K562 (cell line): Measurements from ENCODE around the gene RALB. TPM values are rescaled to one million over a fixed set of nuclear protein-coding genes. Genes with fewer than 3 reads are reported as not detected.

Source experiments
- ATAC-seq: fragments of 200-7000 bp; cut with Tn5 transposase; 3 replicates; pipeline ENCODE4 v1.9.1; 2020; ENCODE audit warnings: moderate library complexity
- BruUV-seq: library from RNA; stranded (reverse); fragments of 400-500 nt; replicated peaks from 2 replicates; lab custom pipeline; 2021; lab: Mats Ljungman, UMichigan
- CTCF ChIA-PET: fragments of 300-600 bp; formaldehyde crosslinking; extraction: SDS; loops from one replicate; lab custom pipeline; 2021; ENCODE audit warnings: low intra/inter-chr PET ratio; lab: Yijun Ruan, JAX
- POLR2A ChIA-PET: fragments of 300-600, 350-650 bp; sonication (Branson Sonifier 250); formaldehyde crosslinking; extraction: SDS; loops from one replicate; lab custom pipeline; 2021; ENCODE audit warnings: antibody characterized with exemption, inconsistent platforms; lab: Yijun Ruan, JAX
- DNase-seq, 4 experiments: peaks; one replicate each; pipeline versions ENCODE4 v3.0.0 to v3.0.0-alpha.2; 2011 to 2018; ENCODE audit warnings: low spot score in 3 of 4, mixed read lengths in 3 of 4; ENCODE audit errors: extremely low read depth in 1 of 4
- FAIRE-seq: peaks from 2 replicates; lab custom pipeline; 2011; peaks lifted over from hg19 to GRCh38; lab: Jason Lieb, UNC
- H2AFZ ChIP-seq: 2 replicates; pipeline ENCODE4 v1.6.0; 2011; ENCODE audit warnings: low read depth, low read length, control low read depth, inconsistent platforms
- H3K27ac ChIP-seq: fragments of 200-600 bp; 3 replicates; pipeline ENCODE4 v1.8.0; 2011; ENCODE audit warnings: low read depth, mild to moderate bottlenecking, control low read depth, inconsistent platforms, low read length, moderate library complexity, mixed read lengths; ENCODE audit errors: extremely low read depth
- H3K27me3 ChIP-seq, 2 experiments: fragments of 300-600 bp in 1 of 2; 2 replicates in 1 of 2; 3 replicates in 1 of 2; pipeline versions ENCODE4 v1.6.0 to v1.8.0; 2011; ENCODE audit warnings: inconsistent platforms in 2 of 2, low read length in 2 of 2, mild to moderate bottlenecking in 1 of 2, mixed read lengths in 1 of 2, moderate library complexity in 1 of 2; ENCODE audit not compliant: control insufficient read depth in 2 of 2, insufficient read depth in 2 of 2
- H3K36me3 ChIP-seq: fragments of 300-600 bp; 3 replicates; pipeline ENCODE4 v1.8.0; 2011; ENCODE audit warnings: mild to moderate bottlenecking, low read length, inconsistent platforms; ENCODE audit not compliant: control insufficient read depth, insufficient read depth
- H3K4me1 ChIP-seq, 2 experiments: fragments of 200-600 bp in 1 of 2; replicated peaks in 1 of 2; 2 replicates in 1 of 2; 3 replicates in 1 of 2; pipeline versions ENCODE4 v1.5.1 to v1.8.0; 2011; ENCODE audit warnings: inconsistent platforms in 2 of 2, low read length in 2 of 2, mild to moderate bottlenecking in 1 of 2, mixed read lengths in 1 of 2, moderate library complexity in 1 of 2; ENCODE audit not compliant: control insufficient read depth in 2 of 2, insufficient read depth in 2 of 2
- H3K4me2 ChIP-seq: 2 replicates; pipeline ENCODE4 v1.6.1; 2011; ENCODE audit warnings: low read length, control low read depth, inconsistent platforms, mixed read lengths; ENCODE audit not compliant: insufficient read depth
- H3K4me3 ChIP-seq: fragments of 200-600 bp; sonication (generic), shearing (Covaris generic); 2 replicates; pipeline ENCODE4 v1.5.1; 2016; ENCODE audit warnings: control low read depth, inconsistent platforms
- H3K79me2 ChIP-seq: fragments of 200-600 bp; 3 replicates; pipeline ENCODE4 v1.8.0; 2011; ENCODE audit warnings: low read length, inconsistent platforms; ENCODE audit not compliant: control insufficient read depth, insufficient read depth
- H3K9ac ChIP-seq, 2 experiments: 2 replicates each; pipeline versions ENCODE4 v1.6.0 to v1.6.1; 2011; ENCODE audit warnings: low read depth in 2 of 2, low read length in 2 of 2, control low read depth in 1 of 2, inconsistent platforms in 1 of 2, mild to moderate bottlenecking in 1 of 2, mixed read lengths in 1 of 2; ENCODE audit not compliant: insufficient read depth in 1 of 2
- H3K9me1 ChIP-seq: one replicate; pipeline ENCODE4 v1.6.0; 2011; ENCODE audit warnings: inconsistent platforms, mild to moderate bottlenecking, low read length, moderate library complexity; ENCODE audit not compliant: control insufficient read depth, insufficient read depth
- H3K9me3 ChIP-seq: replicated peaks from 2 replicates; pipeline ENCODE4 v1.5.1; 2011; ENCODE audit warnings: low read depth, low read length, inconsistent platforms; ENCODE audit not compliant: control insufficient read depth, insufficient read depth
- H4K20me1 ChIP-seq: replicated peaks from 2 replicates; pipeline ENCODE4 v1.6.1; 2011; ENCODE audit warnings: low read length, inconsistent platforms, mixed read lengths; ENCODE audit not compliant: control insufficient read depth, insufficient read depth
- BRD4 ChIP-seq: fragments of 200-600 bp; sonication (generic); IDR thresholded peaks from 2 replicates; pipeline ENCODE4 v1.6.1; 2017; ENCODE audit warnings: inconsistent platforms
- DDX20 ChIP-seq: fragments of 450-650 bp; IDR thresholded peaks from 2 replicates; pipeline ENCODE4 v1.6.1; 2016; ENCODE audit warnings: missing genetic modification characterization, low read depth, mild to moderate bottlenecking, missing compliant biosample characterization, moderate library complexity
- JUN ChIP-seq, 2 experiments: sonication (generic) in 1 of 2; formaldehyde crosslinking in 1 of 2; IDR thresholded peaks; 2 replicates each; pipeline versions ENCODE4 v1.6.1 to v1.8.0; 2012 to 2022; ENCODE audit warnings: borderline replicate concordance in 2 of 2, mild to moderate bottlenecking in 2 of 2, improper control_type of control experiment in 1 of 2, low read depth in 1 of 2, low read length in 1 of 2, missing genetic modification reagents in 1 of 2
- KDM1A ChIP-seq, 2 experiments: fragments of 450-650 bp; IDR thresholded peaks; 2 replicates each; pipeline ENCODE4 v1.6.1; 2016; ENCODE audit warnings: mild to moderate bottlenecking in 2 of 2
- KLF1 ChIP-seq: fragments of 450-650 bp; IDR thresholded peaks from 2 replicates; pipeline ENCODE4 v1.6.1; 2016; ENCODE audit warnings: missing genetic modification characterization, missing compliant biosample characterization
- SMAD2 ChIP-seq: fragments of 150-350 bp; IDR thresholded peaks from 2 replicates; pipeline ENCODE4 v1.6.1; 2014; ENCODE audit warnings: low read depth, mild to moderate bottlenecking, low read length
- SREBF2 ChIP-seq: sonication (generic); formaldehyde crosslinking; IDR thresholded peaks from 2 replicates; pipeline ENCODE4 v1.4.0; 2020; ENCODE audit warnings: mild to moderate bottlenecking, missing genetic modification reagents
- TCF7L2 ChIP-seq: fragments of 150-350 bp; IDR thresholded peaks from 2 replicates; pipeline ENCODE4 v1.6.1; 2016; ENCODE audit warnings: low read depth, mild to moderate bottlenecking, low read length, moderate library complexity
- XRCC3 ChIP-seq: fragments of 450-650 bp; IDR thresholded peaks from 2 replicates; pipeline ENCODE4 v1.6.1; 2017; ENCODE audit warnings: mild to moderate bottlenecking, moderate library complexity
- ZNF436 ChIP-seq: fragments of 250-450, 450-650 bp; sonication (Bioruptor Pico); formaldehyde crosslinking; IDR thresholded peaks from 2 replicates; pipeline ENCODE4 v1.7.0; 2020; ENCODE audit warnings: mild to moderate bottlenecking
- ZNF507 ChIP-seq: conservative IDR thresholded peaks from 2 replicates; pipeline ENCODE4 v1.6.1; 2017; ENCODE audit warnings: missing genetic modification characterization, missing compliant biosample characterization
- WGBS: fragments of 100-300 bp; shearing (Covaris generic); methylation state at CpG from one replicate; pipeline ENCODE4 v1.1.6; 2016; ENCODE audit warnings: low coverage, mixed read lengths; ENCODE audit not compliant: insufficient coverage; ENCODE audit errors: missing lambda C conversion rate; 5-methylcytosine and 5-hydroxymethylcytosine counted together
- in situ Hi-C: fragments of 300-500 bp; cut with MboI; formaldehyde crosslinking; loops from 4 replicates; pipeline ENCODE4 v1.15.0; 2018; ENCODE audit warnings: inconsistent platforms, mixed read lengths
- intact Hi-C: fragments of 100-400 bp; cut with micrococcal nuclease; formaldehyde crosslinking; loops from 2 replicates; pipeline ENCODE4 v1.14.2; 2022
- polyA plus RNA-seq, 8 experiments: library from polyadenylated mRNA; depleted of rRNA in 4 of 8; stranded (reverse) in 5 of 8; unstranded in 3 of 8; fragments of >200 nt; fragmentation: Nextera tagmentation in 2 of 8; fragmentation: Illumina TruSeq in 1 of 8; extraction: Ambion mirVana in 2 of 8; extraction: Trizol in 1 of 8; gene quantifications; 2 replicates each; pipeline versions ENCODE4 v1.2.1 to v1.2.3, GENCODE V29; 2011 to 2014; ENCODE audit warnings: inconsistent platforms in 1 of 8, missing spikeins in 1 of 8
- total RNA-seq, 7 experiments: library from RNA; depleted of rRNA in 6 of 7; stranded (reverse); fragments of >200 nt in 6 of 7; fragmentation: Illumina TruSeq in 2 of 7; extraction: Trizol in 2 of 7; gene quantifications; 2 replicates each; pipeline versions ENCODE4 v1.2.1 to v1.2.3, GENCODE V29; 2011 to 2021; ENCODE audit warnings: low replicate concordance in 1 of 7
- TF ChIP-seq, protein P1 (sequence below), 2 experiments: fragments of 450-650 bp; IDR thresholded peaks; 2 replicates each; pipeline ENCODE4 v1.6.1; 2016
- TF ChIP-seq, protein P2 (sequence below): sonication (generic); formaldehyde crosslinking; IDR thresholded peaks from 2 replicates; pipeline ENCODE4 v1.8.1; 2023; ENCODE audit warnings: mild to moderate bottlenecking, missing genetic modification reagents
- TF ChIP-seq, protein P3 (sequence below): fragments of 250-450 bp; sonication (Bioruptor Pico); IDR thresholded peaks from 2 replicates; pipeline ENCODE4 v1.8.0; 2022; ENCODE audit warnings: inconsistent platforms
- TF ChIP-seq, protein P4 (sequence below): sonication (generic); formaldehyde crosslinking; IDR thresholded peaks from 2 replicates; pipeline ENCODE4 v1.9.0; 2022; ENCODE audit warnings: mild to moderate bottlenecking, missing genetic modification reagents

The RALB gene
- total and polyA plus RNA-seq, 9 of the 15 experiments (the other 6 are each of a cell fraction or from before 2014, with no cell fraction given), result 14.8 to 65.6 (median 38.4) TPM

DNA sequence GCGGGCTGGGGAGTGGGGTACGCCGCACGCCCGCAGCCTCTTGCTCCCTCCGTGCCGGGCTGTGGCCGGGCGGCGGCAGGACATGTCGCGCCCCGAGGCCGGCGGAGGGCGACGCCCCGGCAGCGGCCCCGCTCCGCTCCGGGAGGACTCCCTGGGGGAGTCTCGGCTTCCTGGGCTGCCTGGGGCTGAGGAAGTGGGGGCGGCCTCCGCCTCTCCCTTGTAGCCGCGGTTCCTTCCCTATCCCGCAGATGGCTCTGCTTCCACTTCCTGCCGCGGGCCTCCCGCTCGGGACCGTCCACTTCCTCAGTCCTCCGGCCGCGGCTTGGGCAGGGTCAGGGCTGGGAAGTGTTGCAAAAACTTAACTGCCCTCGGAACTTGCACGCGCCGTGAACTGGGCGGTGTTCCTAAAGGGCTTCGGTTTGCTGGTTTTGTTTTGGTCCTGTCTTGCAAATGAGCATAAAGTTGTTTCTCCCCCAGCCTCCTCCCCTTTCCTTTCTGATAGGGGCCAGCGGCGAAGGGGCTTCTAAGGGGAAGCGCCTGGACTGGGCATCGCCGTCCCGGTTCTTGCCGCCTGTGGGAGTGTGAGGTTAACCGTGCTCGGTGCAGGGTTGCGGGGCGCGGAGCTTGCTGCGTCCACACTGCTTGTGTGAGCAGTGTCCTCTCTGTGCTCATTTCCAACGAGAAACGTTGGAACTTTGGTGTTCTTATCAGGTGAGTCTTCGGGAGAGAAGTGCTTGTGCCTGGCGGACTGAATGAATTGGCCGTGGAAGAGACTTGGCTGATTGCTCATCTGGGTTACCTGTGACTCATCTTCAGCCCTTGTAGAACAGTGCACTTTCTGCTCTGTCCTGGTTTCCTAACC lies 600 bp downstream of the RALB start:
- Histone ChIP-seq H3K27me3 (no peaks in the 10 kb centered on the region; a peak in 1 of 5 replicates), H3K9me1 (no peaks in the 10 kb centered on the region), H3K27ac (peak overlapping the region; percentile 75), H3K4me3 (peak overlapping the region; percentile 76), H3K9ac (peak overlapping the region; percentile 77 to 93), H4K20me1 (no peaks in the 10 kb centered on the region), H3K4me2 (peak overlapping the region; percentile 94), H2AFZ (peak overlapping the region; percentile 92), H3K79me2 (peaks cover 51% of the 10 kb centered on the region), H3K36me3 (peaks cover 4% of the 10 kb centered on the region; the same call in 2 of the 3 replicates), H3K9me3 (peaks cover 2% of the 10 kb centered on the region; the same call in 1 of the 2 replicates), H3K4me1 (peaks cover 23 to 31% of the 10 kb centered on the region in 2 experiments)
- in situ Hi-C loops, result no loop called here
- peak; percentile 86 for ATAC-seq
- no TSS peak for BruUV-seq
- intact Hi-C loops, result loop anchor here (2.0 kb wide), 2 partner anchors 40 to 60 kb away; no protein-coding TSS in a partner anchor
- ChIA-PET POLR2A (interaction anchor here (0.6 to 3.5 kb wide), 3 partner anchors 9 to 38 kb away, joined by 3 to 15 read pairs (median 5); no protein-coding TSS in a partner anchor), CTCF (interaction anchor here (0.6 kb wide), 1 partner anchor 60 kb away, joined by 4 read pairs; no protein-coding TSS in a partner anchor)
- FAIRE-seq, result peak; percentile 79
- 0% methylated on average over 32 of the region's 60 CpGs for WGBS
- peak; percentile 79 to 87 (median 84) for DNase-seq
- no peak for TF ChIP-seq BRD4
- TF ChIP-seq, protein P1, sequence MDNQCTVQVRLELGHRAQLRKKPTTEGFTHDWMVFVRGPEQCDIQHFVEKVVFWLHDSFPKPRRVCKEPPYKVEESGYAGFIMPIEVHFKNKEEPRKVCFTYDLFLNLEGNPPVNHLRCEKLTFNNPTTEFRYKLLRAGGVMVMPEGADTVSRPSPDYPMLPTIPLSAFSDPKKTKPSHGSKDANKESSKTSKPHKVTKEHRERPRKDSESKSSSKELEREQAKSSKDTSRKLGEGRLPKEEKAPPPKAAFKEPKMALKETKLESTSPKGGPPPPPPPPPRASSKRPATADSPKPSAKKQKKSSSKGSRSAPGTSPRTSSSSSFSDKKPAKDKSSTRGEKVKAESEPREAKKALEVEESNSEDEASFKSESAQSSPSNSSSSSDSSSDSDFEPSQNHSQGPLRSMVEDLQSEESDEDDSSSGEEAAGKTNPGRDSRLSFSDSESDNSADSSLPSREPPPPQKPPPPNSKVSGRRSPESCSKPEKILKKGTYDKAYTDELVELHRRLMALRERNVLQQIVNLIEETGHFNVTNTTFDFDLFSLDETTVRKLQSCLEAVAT (IDR thresholded peaks at IDR 0.05), result peak in 1 of 2 experiments; percentile 23; a peak in 1 of 4 replicates
- TF ChIP-seq ZNF507, result no peak
- TF ChIP-seq SMAD2, result no peak
- TF ChIP-seq, protein P2, sequence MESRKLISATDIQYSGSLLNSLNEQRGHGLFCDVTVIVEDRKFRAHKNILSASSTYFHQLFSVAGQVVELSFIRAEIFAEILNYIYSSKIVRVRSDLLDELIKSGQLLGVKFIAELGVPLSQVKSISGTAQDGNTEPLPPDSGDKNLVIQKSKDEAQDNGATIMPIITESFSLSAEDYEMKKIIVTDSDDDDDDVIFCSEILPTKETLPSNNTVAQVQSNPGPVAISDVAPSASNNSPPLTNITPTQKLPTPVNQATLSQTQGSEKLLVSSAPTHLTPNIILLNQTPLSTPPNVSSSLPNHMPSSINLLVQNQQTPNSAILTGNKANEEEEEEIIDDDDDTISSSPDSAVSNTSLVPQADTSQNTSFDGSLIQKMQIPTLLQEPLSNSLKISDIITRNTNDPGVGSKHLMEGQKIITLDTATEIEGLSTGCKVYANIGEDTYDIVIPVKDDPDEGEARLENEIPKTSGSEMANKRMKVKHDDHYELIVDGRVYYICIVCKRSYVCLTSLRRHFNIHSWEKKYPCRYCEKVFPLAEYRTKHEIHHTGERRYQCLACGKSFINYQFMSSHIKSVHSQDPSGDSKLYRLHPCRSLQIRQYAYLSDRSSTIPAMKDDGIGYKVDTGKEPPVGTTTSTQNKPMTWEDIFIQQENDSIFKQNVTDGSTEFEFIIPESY (CRISPR knock-in tag), result peak; percentile 25; the same call in 1 of the 2 replicates
- no peak; the same call in 1 of the 2 replicates for TF ChIP-seq JUN (IDR thresholded peaks at IDR 0.05; ENCODE audit: borderline replicate concordance, low read depth, low read length)
- no peak for TF ChIP-seq JUN (CRISPR knock-in tag; IDR thresholded peaks at IDR 0.05; ENCODE audit: borderline replicate concordance)
- no peak for TF ChIP-seq DDX20 (tag)
- no peak for TF ChIP-seq ZNF436 (CRISPR knock-in tag)
- TF ChIP-seq, protein P3, sequence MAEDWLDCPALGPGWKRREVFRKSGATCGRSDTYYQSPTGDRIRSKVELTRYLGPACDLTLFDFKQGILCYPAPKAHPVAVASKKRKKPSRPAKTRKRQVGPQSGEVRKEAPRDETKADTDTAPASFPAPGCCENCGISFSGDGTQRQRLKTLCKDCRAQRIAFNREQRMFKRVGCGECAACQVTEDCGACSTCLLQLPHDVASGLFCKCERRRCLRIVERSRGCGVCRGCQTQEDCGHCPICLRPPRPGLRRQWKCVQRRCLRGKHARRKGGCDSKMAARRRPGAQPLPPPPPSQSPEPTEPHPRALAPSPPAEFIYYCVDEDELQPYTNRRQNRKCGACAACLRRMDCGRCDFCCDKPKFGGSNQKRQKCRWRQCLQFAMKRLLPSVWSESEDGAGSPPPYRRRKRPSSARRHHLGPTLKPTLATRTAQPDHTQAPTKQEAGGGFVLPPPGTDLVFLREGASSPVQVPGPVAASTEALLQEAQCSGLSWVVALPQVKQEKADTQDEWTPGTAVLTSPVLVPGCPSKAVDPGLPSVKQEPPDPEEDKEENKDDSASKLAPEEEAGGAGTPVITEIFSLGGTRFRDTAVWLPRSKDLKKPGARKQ (CRISPR knock-in tag), result no peak
- no peak for TF ChIP-seq SREBF2
- TF ChIP-seq KDM1A (IDR thresholded peaks at IDR 0.05), result no peak
- no peak for TF ChIP-seq TCF7L2
- peak; percentile 86 for TF ChIP-seq KLF1 (tag)
- no peak for TF ChIP-seq XRCC3
- TF ChIP-seq, protein P4, sequence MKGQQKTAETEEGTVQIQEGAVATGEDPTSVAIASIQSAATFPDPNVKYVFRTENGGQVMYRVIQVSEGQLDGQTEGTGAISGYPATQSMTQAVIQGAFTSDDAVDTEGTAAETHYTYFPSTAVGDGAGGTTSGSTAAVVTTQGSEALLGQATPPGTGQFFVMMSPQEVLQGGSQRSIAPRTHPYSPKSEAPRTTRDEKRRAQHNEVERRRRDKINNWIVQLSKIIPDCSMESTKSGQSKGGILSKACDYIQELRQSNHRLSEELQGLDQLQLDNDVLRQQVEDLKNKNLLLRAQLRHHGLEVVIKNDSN (CRISPR knock-in tag), result no peak
